GM12875 (cell line): ENCODE results near the gene GAS6.

Experiments used
- H3K4me3 ChIP-seq: one replicate; pipeline ENCODE4 v1.5.1; 2011; ENCODE audit warnings: low read depth, low read length, control low read depth
- TF ChIP-seq, protein P1 (sequence below): IDR thresholded peaks from 2 replicates; pipeline ENCODE4 v1.5.1; 2011; ENCODE audit warnings: low read depth, mild to moderate bottlenecking, control low read depth, inconsistent platforms, low read length, moderate library complexity, borderline replicate concordance; ENCODE audit not compliant: insufficient read depth

GAS6 gene

DNA sequence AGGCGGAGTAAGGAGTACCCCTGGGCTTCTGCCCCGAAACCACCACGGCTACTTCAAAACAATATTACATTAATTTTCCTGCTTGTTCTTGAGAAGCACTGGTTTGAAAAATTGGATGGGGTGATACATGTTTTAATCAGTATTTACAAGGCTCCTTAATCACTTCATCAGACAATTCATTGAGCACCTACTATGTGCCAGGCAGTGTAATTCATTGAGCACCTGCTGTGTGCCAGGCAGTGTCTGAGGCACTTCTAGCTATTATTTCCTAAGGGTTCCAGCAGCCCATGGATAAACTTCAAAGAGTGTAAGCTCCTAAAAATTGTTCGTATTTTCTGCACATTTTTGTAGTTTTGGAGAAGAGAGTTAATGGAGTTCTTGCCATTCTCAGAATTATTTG lies 1.6 kb upstream of the GAS6 start:
- H3K4me3 ChIP-seq = no peak overlapping the region
- TF ChIP-seq, protein P1, sequence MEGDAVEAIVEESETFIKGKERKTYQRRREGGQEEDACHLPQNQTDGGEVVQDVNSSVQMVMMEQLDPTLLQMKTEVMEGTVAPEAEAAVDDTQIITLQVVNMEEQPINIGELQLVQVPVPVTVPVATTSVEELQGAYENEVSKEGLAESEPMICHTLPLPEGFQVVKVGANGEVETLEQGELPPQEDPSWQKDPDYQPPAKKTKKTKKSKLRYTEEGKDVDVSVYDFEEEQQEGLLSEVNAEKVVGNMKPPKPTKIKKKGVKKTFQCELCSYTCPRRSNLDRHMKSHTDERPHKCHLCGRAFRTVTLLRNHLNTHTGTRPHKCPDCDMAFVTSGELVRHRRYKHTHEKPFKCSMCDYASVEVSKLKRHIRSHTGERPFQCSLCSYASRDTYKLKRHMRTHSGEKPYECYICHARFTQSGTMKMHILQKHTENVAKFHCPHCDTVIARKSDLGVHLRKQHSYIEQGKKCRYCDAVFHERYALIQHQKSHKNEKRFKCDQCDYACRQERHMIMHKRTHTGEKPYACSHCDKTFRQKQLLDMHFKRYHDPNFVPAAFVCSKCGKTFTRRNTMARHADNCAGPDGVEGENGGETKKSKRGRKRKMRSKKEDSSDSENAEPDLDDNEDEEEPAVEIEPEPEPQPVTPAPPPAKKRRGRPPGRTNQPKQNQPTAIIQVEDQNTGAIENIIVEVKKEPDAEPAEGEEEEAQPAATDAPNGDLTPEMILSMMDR = no peak

DNA sequence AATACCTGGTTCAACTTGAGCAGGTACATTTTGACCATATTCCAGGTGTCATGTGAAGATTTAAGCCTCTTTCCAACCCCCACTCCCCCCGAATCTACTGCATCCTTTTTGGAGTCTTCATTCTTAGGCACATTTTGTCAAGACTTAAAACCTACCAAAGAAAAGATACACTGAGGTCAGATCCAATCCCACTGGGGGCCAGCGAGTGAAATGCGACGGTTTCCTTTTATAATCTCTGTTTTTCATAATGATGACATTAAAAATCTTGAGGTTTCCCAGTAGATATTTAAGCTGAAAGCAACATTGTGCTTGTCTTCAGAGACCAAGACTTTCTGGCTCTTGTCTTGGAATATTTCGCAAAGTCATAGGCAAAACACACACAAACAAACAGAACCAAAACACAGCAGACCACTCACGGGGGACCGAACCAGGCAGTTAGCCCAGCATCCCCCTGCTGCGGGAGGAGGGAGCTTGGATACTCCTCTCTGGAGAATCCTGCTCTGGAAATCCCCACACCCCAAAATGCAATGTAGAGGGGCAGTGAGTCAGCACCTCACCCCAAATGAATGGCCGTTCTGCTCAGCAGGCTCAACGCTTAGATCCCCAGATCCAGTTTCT lies 506 bp upstream of the GAS6 start:
- H3K4me3 ChIP-seq = no peak overlapping the region
- TF ChIP-seq, protein P1 = no peak

DNA sequence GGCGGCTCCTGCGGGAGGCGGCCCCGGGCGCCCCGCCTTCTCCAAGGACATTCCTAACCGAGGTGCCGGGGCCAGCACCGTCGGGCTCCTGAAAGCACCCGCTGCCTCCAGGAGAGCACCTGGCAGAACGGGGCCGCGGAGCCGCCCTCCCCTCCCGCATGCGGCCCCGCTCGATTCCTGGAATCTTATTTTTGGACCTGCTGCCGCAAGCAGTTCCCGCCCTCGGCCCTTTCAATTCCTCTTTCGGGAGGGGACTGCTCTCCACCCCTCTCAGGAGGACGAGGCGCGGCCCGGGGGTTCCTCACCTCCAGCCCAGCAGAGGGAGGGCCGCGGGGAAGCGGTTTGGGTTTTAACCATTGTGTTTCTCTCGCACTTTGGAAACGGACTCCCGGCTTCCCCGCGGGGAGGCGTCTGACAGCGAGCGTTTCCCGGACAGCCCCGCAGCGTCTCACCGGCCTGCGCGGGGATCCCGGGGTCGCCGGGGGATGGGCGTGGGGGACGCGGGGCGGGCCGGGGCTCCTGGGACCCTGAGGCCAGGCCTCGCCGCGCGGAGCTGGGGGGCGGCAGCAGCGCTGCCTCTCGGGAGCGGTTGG lies 849 bp downstream of the GAS6 start:
- no peak overlapping the region for H3K4me3 ChIP-seq
- TF ChIP-seq, protein P1 = no peak

DNA sequence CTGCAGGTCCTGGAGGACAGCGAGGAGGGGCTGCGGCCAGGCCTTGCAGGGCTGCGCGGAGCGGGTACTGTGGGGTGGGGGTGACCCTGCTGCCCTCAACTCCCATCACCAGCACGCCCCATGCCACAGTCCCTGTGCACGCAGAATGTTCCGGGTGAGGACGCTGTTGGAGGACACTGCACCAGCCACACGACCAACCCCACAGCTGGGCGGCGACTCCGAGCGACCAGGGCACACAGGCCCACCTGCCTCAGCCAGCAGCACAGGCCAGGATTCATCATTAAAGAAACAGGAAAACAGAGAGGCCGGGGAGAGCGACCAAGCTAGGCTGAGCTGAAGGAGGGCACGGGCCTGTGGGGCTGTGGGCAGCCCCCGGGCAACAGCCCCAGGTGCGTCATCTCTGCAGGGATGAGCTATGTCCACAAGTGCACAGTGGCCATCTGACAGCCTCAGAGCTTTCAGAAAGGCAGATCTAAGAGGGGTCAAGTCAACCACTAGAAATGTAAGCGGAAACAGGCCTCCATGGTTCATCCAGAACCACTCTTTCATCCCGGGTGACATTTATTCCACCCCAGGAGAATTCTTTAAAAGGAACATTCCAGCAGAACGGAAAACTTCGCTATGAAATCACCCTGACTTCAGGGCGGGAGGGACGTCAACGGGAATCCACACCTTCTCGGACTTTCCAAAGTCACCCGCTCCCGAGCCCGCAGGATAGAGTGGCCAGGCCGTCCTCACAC lies 1.5 kb downstream of the GAS6 start:
- TF ChIP-seq, protein P1 = no peak
- H3K4me3 ChIP-seq = no peak overlapping the region

DNA sequence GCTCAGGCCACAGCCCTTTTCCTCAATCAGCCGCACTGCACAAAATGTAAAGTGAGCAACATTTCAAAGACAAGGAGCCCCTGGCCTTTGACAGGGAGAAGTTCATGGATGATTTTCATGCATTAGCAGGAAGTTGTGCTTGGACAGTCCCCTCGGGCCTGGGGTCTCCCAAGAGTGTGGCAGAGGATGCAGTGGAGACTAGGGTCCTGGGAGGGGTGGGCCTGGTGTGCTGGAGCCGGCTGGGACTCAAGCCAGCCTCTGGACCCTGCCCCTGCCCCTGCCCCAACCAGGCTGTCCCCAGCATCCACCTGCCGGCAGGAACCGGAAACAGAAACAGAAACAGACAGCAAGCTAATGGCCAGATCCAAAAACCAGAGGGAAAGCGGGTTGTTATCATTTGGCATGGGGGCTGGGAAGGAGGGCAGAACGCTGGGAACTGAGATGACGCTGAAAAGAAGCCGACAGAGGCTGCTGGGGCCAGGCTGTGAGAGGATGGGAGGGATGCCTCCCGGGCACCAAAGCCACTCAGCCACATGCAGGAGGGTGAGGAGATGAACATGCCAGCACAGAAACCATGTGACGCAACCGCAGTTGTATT lies 2.3 kb downstream of the GAS6 start:
- H3K4me3 ChIP-seq = no peak overlapping the region
- TF ChIP-seq, protein P1 = no peak

DNA sequence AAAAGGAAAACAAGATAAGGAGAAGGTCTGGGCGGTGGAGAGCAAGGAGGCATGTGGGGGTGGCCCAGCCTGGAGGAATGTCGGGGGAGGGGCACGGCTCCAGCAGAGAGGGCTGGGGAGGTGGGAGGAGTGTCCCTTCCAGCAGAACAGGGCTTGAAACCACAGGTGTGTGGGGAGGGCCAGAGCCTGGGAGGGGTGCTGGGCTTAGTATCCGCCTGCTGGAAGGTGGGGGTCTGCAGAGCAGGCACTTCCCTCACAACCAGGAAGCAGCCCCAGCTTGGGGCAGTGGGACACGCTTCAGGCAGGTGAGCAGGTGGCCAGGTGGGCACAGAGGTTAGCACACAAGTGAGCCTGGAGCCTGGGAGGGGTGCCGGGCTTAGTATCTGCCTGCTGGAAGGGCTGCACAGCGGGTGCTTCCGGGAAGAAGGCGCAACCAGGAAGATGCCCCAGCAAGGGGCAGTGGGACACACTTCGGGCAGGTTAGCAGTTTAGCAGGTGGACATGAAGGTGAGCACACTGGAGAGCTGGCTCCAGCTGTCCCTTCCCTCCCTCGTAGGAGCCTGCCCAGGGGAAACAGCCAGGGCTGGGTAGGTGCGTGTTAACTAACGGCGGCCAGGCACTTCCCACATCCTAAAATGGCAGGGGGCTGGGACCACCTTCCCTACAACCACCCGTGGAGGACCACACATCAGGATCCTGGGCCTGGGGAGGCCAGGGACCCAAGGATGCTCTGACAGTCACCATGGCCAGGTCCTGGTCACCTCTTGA lies 3.0 kb downstream of the GAS6 start:
- TF ChIP-seq, protein P1 = no peak
- H3K4me3 ChIP-seq = no peak overlapping the region
